ENCODE measurements around the gene CPEB1.
A peak's percentile ranks its signal among the peaks of the same experiment; 100 is the strongest.

- TF ChIP-seq CTCF (conservative IDR thresholded peaks at IDR 0.05 in 1 of 2, IDR thresholded peaks at IDR 0.05 in 1 of 2; ENCODE audit: low read depth in 1 of 2, low read length in 2 of 2), result no peak
- TF ChIP-seq EZH2 (IDR thresholded peaks at IDR 0.05; ENCODE audit: low read length, missing control alignments), result peak; percentile 67
Measured at GRCh38 chr15:82680200-82681102, 33.3 kb upstream of the CPEB1 start.

All from fibroblast of lung (primary cell).